Thoracic aorta (tissue), 2 donors: ENCODE data around the gene DPP4. TPM values are rescaled to one million over a fixed set of nuclear protein-coding genes. Genes with fewer than 3 reads are reported as not detected.

Experiments
- ATAC-seq: fragments of 150-250 bp; one replicate; pipeline ENCODE4 v1.8.0; 2017; ENCODE audit warnings: low read depth; ENCODE audit not compliant: insufficient number of reproducible peaks, low FRiP score
- DNase-seq: peaks from one replicate; pipeline ENCODE4 v3.0.0-alpha.2; 2020; ENCODE audit warnings: low spot score
- H3K27ac ChIP-seq, 2 donors: fragments of 200-600 bp; sonication (generic); 1 replicate in 1 of 2; 2 replicates in 1 of 2; pipeline ENCODE4 v1.5.1; 2016; ENCODE audit warnings: mild to moderate bottlenecking in 2 of 2, moderate library complexity in 2 of 2
- H3K27me3 ChIP-seq: fragments of 200-600 bp; sonication (generic); replicated peaks from 2 replicates; pipeline ENCODE4 v1.6.0; 2016; ENCODE audit warnings: mild to moderate bottlenecking; ENCODE audit not compliant: insufficient read depth
- H3K36me3 ChIP-seq: fragments of 200-600 bp; sonication (generic); one replicate; pipeline ENCODE4 v1.5.1; 2016
- H3K4me1 ChIP-seq, 2 donors: fragments of 200-600 bp; sonication (generic); 1 replicate in 1 of 2; 2 replicates in 1 of 2; pipeline versions ENCODE4 v1.5.1 to v1.6.0; 2016; ENCODE audit warnings: low read depth in 2 of 2, mild to moderate bottlenecking in 1 of 2; ENCODE audit not compliant: control insufficient read depth in 1 of 2
- H3K4me3 ChIP-seq: fragments of 200-600 bp; sonication (generic); 2 replicates; pipeline ENCODE4 v1.5.1; 2016; ENCODE audit warnings: mild to moderate bottlenecking
- H3K9me3 ChIP-seq: fragments of 200-600 bp; sonication (generic); 2 replicates; pipeline ENCODE4 v1.5.1; 2016
- total RNA-seq, 2 donors: library from RNA; depleted of rRNA; stranded (reverse); fragments of >200 nt; gene quantifications; one replicate each; pipeline versions ENCODE4 v1.1.0 to v1.2.3, GENCODE V29; 2016
- TF ChIP-seq, protein P1 (sequence below): fragments of 200-600 bp; sonication (generic); IDR thresholded peaks from one replicate; pipeline ENCODE4 v1.5.1; 2019; ENCODE audit warnings: antibody characterized with exemption

The DPP4 gene
- total RNA-seq, 2 donors from 2014 or later: 2.0 to 2.1 TPM

DNA sequence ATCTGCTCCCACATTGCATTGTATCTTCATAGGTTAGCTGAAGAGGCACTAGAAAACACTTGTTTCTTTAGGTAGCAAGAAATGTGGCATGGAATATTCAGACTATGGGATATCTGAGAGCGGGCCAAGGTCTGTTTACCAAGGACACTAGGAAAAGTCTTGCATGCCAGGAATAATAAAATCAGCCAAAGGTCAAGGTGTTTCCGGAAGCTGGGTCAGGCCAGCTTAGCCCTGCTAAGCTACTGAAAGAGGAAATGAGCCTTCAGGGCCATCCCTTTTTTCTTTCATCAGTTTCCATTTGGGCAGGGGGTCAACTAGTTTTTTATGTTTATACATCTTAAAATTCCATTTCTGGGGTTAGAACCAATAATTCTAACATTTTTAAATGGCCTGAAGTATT is 101.1 kb downstream of the DPP4 start:
- Histone ChIP-seq H3K27me3 (no peaks in the 10 kb centered on the region), H3K4me3 (no peak overlapping the region), H3K9me3 (no peaks in the 10 kb centered on the region), H3K36me3 (no peaks in the 10 kb centered on the region), H3K27ac (no peak overlapping the region), H3K4me1 (no peaks in the 10 kb centered on the region)
- TF ChIP-seq, protein P1, sequence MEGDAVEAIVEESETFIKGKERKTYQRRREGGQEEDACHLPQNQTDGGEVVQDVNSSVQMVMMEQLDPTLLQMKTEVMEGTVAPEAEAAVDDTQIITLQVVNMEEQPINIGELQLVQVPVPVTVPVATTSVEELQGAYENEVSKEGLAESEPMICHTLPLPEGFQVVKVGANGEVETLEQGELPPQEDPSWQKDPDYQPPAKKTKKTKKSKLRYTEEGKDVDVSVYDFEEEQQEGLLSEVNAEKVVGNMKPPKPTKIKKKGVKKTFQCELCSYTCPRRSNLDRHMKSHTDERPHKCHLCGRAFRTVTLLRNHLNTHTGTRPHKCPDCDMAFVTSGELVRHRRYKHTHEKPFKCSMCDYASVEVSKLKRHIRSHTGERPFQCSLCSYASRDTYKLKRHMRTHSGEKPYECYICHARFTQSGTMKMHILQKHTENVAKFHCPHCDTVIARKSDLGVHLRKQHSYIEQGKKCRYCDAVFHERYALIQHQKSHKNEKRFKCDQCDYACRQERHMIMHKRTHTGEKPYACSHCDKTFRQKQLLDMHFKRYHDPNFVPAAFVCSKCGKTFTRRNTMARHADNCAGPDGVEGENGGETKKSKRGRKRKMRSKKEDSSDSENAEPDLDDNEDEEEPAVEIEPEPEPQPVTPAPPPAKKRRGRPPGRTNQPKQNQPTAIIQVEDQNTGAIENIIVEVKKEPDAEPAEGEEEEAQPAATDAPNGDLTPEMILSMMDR: no peak
- ATAC-seq: no peak
- DNase-seq: no peak

DNA sequence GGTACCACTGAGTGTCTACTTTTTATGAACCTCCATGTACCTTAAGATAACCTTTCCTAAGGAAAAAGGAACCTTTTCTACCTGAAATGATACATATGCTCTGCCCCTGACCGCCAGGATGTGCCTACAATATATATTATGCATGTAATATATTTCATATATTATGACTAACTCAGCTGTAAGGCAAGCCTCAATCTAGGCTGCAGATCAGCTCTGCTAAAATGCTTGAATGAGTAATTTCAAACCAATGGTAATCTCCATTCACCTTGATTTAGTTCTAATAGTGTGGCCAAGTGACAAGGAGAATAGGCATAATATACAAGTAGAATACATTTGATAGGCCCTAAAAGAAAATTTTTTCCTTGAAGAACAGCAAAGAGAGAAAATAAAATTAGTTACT is 101.8 kb downstream of the DPP4 start:
- no peaks in the 10 kb centered on the region for H3K9me3 ChIP-seq
- no peaks in the 10 kb centered on the region for H3K4me1 ChIP-seq
- DNase-seq: no peak
- no peak for ATAC-seq
- no peaks in the 10 kb centered on the region for H3K27me3 ChIP-seq
- no peak overlapping the region for H3K4me3 ChIP-seq
- no peak overlapping the region for H3K27ac ChIP-seq
- TF ChIP-seq, protein P1: no peak
- no peaks in the 10 kb centered on the region for H3K36me3 ChIP-seq

DNA sequence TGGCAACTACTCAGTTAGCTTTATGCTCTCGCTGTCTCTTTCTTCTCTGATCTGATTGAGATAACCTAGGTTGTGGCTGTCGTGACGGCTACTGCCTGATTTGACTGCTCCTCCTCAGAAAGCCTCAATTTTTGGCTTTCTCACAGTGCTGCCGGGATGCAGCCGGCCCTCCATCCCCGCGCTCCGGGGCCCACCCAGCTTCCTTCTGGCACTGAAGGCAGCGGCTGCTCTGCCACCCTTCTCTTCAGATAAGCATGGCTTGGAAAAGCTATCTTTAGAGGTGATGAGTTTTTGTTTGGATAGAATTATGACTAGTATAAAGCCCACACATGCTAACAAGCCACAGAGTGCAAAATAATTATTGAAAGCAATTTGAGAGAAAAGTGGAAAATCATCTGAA is 102.5 kb downstream of the DPP4 start:
- Histone ChIP-seq H3K4me1 (no peaks in the 10 kb centered on the region), H3K36me3 (no peaks in the 10 kb centered on the region), H3K9me3 (no peaks in the 10 kb centered on the region), H3K27me3 (no peaks in the 10 kb centered on the region), H3K4me3 (no peak overlapping the region), H3K27ac (no peak overlapping the region)
- no peak for ATAC-seq
- DNase-seq: no peak
- TF ChIP-seq, protein P1: no peak

DNA sequence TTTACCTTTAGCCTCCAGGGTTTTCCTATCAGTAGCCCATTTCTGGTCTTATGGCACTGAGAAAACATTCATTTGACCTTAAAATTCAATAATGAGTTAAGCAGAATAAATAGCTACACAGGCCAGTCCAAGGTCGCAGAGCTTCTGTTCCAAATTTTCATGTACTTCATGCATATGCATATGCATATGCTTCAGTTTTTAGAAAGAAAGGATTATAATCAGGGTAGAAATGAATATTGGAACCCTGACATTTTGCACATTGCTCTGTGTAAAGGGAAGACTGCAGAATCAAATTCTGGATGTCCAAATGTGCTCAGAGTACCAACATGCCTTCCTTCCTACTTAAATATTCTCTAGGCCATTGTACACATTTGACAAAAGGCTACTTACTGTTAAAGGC is 104.9 kb downstream of the DPP4 start:
- H3K27ac ChIP-seq: no peak overlapping the region
- TF ChIP-seq, protein P1: no peak
- DNase-seq (no peak), ATAC-seq (no peak)
- no peak overlapping the region for H3K4me3 ChIP-seq
- H3K4me1 ChIP-seq: no peaks in the 10 kb centered on the region
- no peaks in the 10 kb centered on the region for H3K27me3 ChIP-seq
- H3K36me3 ChIP-seq: no peaks in the 10 kb centered on the region
- no peaks in the 10 kb centered on the region for H3K9me3 ChIP-seq

DNA sequence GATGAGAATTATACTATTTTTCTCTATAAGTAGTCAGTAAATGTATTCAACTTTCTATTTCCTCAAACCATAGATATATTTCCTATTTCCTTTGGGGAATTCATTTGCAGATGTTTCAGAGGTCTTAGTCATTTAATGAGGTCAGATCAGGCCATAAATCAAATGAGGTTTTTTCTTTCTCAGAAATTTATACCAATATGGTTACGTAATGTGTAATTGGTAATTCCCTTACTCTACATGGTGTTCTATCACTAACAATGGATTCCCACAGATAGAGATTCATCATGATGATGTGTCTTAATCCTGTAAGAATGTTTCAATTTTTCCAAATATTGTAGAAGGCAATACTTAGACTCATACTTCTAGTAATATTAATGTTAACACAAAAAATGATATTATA is 108.0 kb downstream of the DPP4 start:
- Histone ChIP-seq H3K36me3 (no peaks in the 10 kb centered on the region), H3K9me3 (no peaks in the 10 kb centered on the region), H3K27ac (no peak overlapping the region), H3K4me1 (no peaks in the 10 kb centered on the region), H3K27me3 (no peaks in the 10 kb centered on the region), H3K4me3 (no peak overlapping the region)
- no peak for ATAC-seq
- TF ChIP-seq, protein P1: no peak
- DNase-seq: no peak
